Measurements from ENCODE around the gene C5orf63.

- TF ChIP-seq, protein P1, sequence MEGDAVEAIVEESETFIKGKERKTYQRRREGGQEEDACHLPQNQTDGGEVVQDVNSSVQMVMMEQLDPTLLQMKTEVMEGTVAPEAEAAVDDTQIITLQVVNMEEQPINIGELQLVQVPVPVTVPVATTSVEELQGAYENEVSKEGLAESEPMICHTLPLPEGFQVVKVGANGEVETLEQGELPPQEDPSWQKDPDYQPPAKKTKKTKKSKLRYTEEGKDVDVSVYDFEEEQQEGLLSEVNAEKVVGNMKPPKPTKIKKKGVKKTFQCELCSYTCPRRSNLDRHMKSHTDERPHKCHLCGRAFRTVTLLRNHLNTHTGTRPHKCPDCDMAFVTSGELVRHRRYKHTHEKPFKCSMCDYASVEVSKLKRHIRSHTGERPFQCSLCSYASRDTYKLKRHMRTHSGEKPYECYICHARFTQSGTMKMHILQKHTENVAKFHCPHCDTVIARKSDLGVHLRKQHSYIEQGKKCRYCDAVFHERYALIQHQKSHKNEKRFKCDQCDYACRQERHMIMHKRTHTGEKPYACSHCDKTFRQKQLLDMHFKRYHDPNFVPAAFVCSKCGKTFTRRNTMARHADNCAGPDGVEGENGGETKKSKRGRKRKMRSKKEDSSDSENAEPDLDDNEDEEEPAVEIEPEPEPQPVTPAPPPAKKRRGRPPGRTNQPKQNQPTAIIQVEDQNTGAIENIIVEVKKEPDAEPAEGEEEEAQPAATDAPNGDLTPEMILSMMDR (IDR thresholded peaks at IDR 0.05) = no peak
- no peak for TF ChIP-seq EZH2phosphoT487 (IDR thresholded peaks at IDR 0.05)
- TF ChIP-seq EZH2 (IDR thresholded peaks at IDR 0.05) = no peak
These were observed 71.5 kb downstream of the C5orf63 start for GRCh38 chr5:127001621-127002296.

All from neural progenitor cell (in vitro differentiated cells).